NCI-H345 treated with DMSO at 0.1 percent for 48 hours (cell line): ENCODE results near the gene KLHDC8A.
"Not testable (repeated sequence)": the region's sequence is repeated elsewhere in the genome, so short reads cannot be mapped to it uniquely, and the experiment has no call there.

Experiments
- DNase-seq: peaks from one replicate; lab custom pipeline; 2025; ENCODE audit not compliant: unreplicated experiment; lab: John Stamatoyannopoulos, UW

The KLHDC8A gene

GRCh38 chr1:205356440-205357139 is at the start of gene KLHDC8A:
Gene KLHDC8A, minus strand, starts transcription at chr1:205356922. Its CDS starts 13,318 bp downstream, at chr1:205343604.
- DNase-seq = peak; percentile 35

GRCh38 chr1:205406252-205406651 is 49.5 kb upstream of the KLHDC8A start:
- not testable (repeated sequence) for DNase-seq

- DNase-seq = not testable (repeated sequence)
Observed at GRCh38 chr1:205404484-205404883, 47.8 kb upstream of the KLHDC8A start.

GRCh38 chr1:205398586-205398985 is 41.9 kb upstream of the KLHDC8A start:
- no peak for DNase-seq

- DNase-seq = peak; percentile 79
Observed at GRCh38 chr1:205396967-205397616, 40.4 kb upstream of the KLHDC8A start.

GRCh38 chr1:205395616-205396015 is 38.9 kb upstream of the KLHDC8A start:
- no peak for DNase-seq

- DNase-seq = no peak
Observed at GRCh38 chr1:205392650-205393049, 35.9 kb upstream of the KLHDC8A start.

- DNase-seq = no peak
Observed at GRCh38 chr1:205391386-205391785, 34.7 kb upstream of the KLHDC8A start.

- no peak for DNase-seq
Observed at GRCh38 chr1:205387845-205388244, 31.1 kb upstream of the KLHDC8A start.

- not testable (repeated sequence) for DNase-seq
Observed at GRCh38 chr1:205382990-205383389, 26.3 kb upstream of the KLHDC8A start.

- no peak for DNase-seq
Observed at GRCh38 chr1:205382561-205382960, 25.8 kb upstream of the KLHDC8A start.

GRCh38 chr1:205381305-205381704 is 24.6 kb upstream of the KLHDC8A start:
- DNase-seq = no peak

- DNase-seq = no peak
Observed at GRCh38 chr1:205380882-205381281, 24.2 kb upstream of the KLHDC8A start.

- DNase-seq = no peak
Observed at GRCh38 chr1:205379056-205379455, 22.3 kb upstream of the KLHDC8A start.

- no peak for DNase-seq
Observed at GRCh38 chr1:205377355-205377754, 20.6 kb upstream of the KLHDC8A start.

- DNase-seq = no peak
Observed at GRCh38 chr1:205376739-205377138, 20.0 kb upstream of the KLHDC8A start.

- DNase-seq = no peak
Observed at GRCh38 chr1:205375835-205376545, 19.3 kb upstream of the KLHDC8A start.

GRCh38 chr1:205374210-205375078 is 17.7 kb upstream of the KLHDC8A start:
- no peak for DNase-seq

GRCh38 chr1:205373798-205374175 is 17.1 kb upstream of the KLHDC8A start:
- DNase-seq = no peak

GRCh38 chr1:205373022-205373797 is 16.5 kb upstream of the KLHDC8A start:
- DNase-seq = no peak
